Cardiac muscle cell (in vitro differentiated cells and primary cell): Measurements from ENCODE around the gene C17orf107. TPM values are rescaled to one million over a fixed set of nuclear protein-coding genes. Genes with fewer than 3 reads are reported as not detected.

Experiments used
- DNase-seq, 2 donors: peaks; one replicate each; pipeline versions ENCODE4 v3.0.0 to v3.0.0-alpha.2; 2010 to 2017; ENCODE audit warnings: low read depth in 1 of 2, low spot score in 1 of 2
- H3K27ac ChIP-seq: fragments of 200-600 bp; sonication (generic); 2 replicates; pipeline ENCODE4 v1.5.1; 2016
- H3K27me3 ChIP-seq: fragments of 200-600 bp; sonication (generic); 2 replicates; pipeline ENCODE4 v1.6.0; 2016; ENCODE audit warnings: control low read depth
- H3K36me3 ChIP-seq: fragments of 200-600 bp; sonication (generic); 2 replicates; pipeline ENCODE4 v1.5.1; 2016; ENCODE audit warnings: control low read depth
- H3K4me1 ChIP-seq: fragments of 200-600 bp; sonication (generic); 2 replicates; pipeline ENCODE4 v1.8.1; 2017; ENCODE audit warnings: low read depth, mild to moderate bottlenecking, mixed run types
- H3K4me3 ChIP-seq: fragments of 200-600 bp; sonication (generic); 2 replicates; pipeline ENCODE4 v1.5.1; 2016; ENCODE audit warnings: mild to moderate bottlenecking
- H3K9me3 ChIP-seq: fragments of 200-600 bp; sonication (generic); 2 replicates; pipeline ENCODE4 v1.5.1; 2017; ENCODE audit warnings: low read depth, mild to moderate bottlenecking, control low read depth
- CTCF ChIP-seq: IDR thresholded peaks from 2 replicates; pipeline ENCODE4 v1.5.1; 2012; ENCODE audit warnings: low read depth, mild to moderate bottlenecking, low read length
- polyA plus RNA-seq: library from polyadenylated mRNA; unstranded; fragments of >200 nt; fragmentation: Nextera tagmentation; extraction: Ambion mirVana; gene quantifications from 2 replicates; pipeline ENCODE4 v1.2.1, GENCODE V29; 2016
- total RNA-seq: library from RNA; depleted of rRNA; stranded (reverse); fragments of >200 nt; gene quantifications from 2 replicates; pipeline ENCODE4 v1.2.3, GENCODE V29; 2016

Gene C17orf107
- total and polyA plus RNA-seq, 2 experiments from 2014 or later = 1.3 to 7.4 TPM

DNA sequence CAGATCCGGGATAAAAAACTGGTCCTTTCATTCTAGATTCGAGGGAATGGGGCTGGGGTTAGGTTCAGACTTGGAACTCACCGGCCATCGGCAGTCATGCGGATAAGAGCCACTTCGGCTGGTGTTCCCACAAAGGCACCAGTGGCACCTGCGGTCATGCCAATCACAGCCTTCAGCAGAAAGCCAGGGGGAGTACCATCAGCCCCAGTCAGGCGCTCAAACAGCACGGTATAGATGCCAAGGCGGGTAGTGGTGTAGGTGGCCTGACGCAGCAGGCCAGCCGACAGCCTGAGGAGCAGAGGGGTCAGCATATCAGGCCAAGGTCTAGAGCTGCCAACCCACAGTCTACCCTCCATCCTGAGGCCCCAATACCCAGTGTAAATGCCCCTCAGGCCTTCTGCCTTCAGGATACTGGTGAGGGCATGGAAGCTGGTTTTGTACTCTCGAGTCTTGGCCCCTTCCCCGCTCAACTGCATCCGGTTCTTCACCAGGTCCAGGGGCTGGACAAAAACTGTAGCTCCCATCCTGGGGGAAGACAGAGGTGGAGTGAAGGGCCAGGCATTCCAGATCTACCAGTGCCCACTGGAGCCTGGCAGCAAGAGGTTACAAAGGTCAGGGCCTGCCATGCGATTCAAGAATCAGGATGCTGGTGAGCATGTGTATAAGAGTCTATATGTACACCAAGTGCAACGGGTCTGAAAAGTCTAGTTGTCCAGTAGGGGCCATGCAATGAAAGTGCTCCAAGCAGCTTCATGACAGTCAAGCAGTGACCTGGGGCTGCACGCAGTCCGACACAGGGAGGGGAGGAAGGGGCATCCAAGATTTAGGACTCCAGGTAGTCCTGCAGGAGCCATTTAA lies 39.6 kb downstream of the C17orf107 start:
- no peak for TF ChIP-seq CTCF
- H3K4me3 ChIP-seq = peak overlapping the region; percentile 83
- peaks cover 19% of the 10 kb centered on the region for H3K36me3 ChIP-seq
- peak overlapping the region; percentile 88 for H3K27ac ChIP-seq
- H3K9me3 ChIP-seq = no peaks in the 10 kb centered on the region
- DNase-seq = no peak
- no peaks in the 10 kb centered on the region for H3K27me3 ChIP-seq
- H3K4me1 ChIP-seq = peaks cover 16% of the 10 kb centered on the region

DNA sequence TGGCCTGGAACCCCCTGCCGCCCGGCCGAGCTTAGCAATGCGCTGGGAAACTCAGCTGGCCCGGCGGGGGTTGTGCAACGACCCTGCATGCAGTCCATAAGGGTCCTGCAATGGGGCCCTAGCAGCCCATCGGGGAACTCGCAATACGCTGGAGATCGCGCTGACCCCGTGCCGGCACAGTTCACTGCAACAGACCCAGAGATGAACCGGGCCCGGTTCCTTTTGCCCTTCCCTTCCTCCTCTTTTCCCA lies 40.1 kb downstream of the C17orf107 start:
- H3K27ac ChIP-seq = peak overlapping the region; percentile 88
- H3K9me3 ChIP-seq = no peaks in the 10 kb centered on the region
- DNase-seq = no peak
- peaks cover 23% of the 10 kb centered on the region for H3K36me3 ChIP-seq
- H3K27me3 ChIP-seq = no peaks in the 10 kb centered on the region
- H3K4me3 ChIP-seq = peak overlapping the region; percentile 83
- H3K4me1 ChIP-seq = peaks cover 16% of the 10 kb centered on the region
- TF ChIP-seq CTCF = no peak

GRCh38 chr17:4939796-4940554 lies 40.6 kb downstream of the C17orf107 start, which contains the start of the genes RNF167 and SLC25A11:
Gene RNF167, plus strand, starts transcription at chr17:4940268. Its CDS starts 642 bp downstream, at chr17:4940910.
Gene SLC25A11, minus strand, starts transcription at chr17:4940046. Its CDS starts 136 bp downstream, at chr17:4939910.
- no peak for TF ChIP-seq CTCF
- Histone ChIP-seq H3K9me3 (no peaks in the 10 kb centered on the region), H3K27ac (peak within 1 kb of the TSS; percentile 88), H3K4me3 (peak within 1 kb of the TSS; percentile 83), H3K27me3 (no peaks in the 10 kb centered on the region), H3K4me1 (peaks cover 16% of the 10 kb centered on the region), H3K36me3 (peaks cover 28% of the 10 kb centered on the region)
- peak; percentile 99 to 100 for DNase-seq

- no peak for TF ChIP-seq CTCF
- no peaks in the 10 kb centered on the region for H3K9me3 ChIP-seq
- peaks cover 35% of the 10 kb centered on the region for H3K36me3 ChIP-seq
- H3K4me3 ChIP-seq = peak overlapping the region; percentile 83
- H3K4me1 ChIP-seq = peaks cover 16% of the 10 kb centered on the region
- H3K27ac ChIP-seq = peak overlapping the region; percentile 88
- DNase-seq = peak in 1 of 2 donors; percentile 91
- H3K27me3 ChIP-seq = no peaks in the 10 kb centered on the region
Observed at GRCh38 chr17:4940555-4941318, 41.4 kb downstream of the C17orf107 start.

- Histone ChIP-seq H3K27me3 (no peaks in the 10 kb centered on the region), H3K9me3 (no peaks in the 10 kb centered on the region), H3K4me1 (peaks cover 17% of the 10 kb centered on the region), H3K27ac (peak overlapping the region; percentile 88), H3K4me3 (peak overlapping the region; percentile 83), H3K36me3 (peaks cover 41% of the 10 kb centered on the region)
- no peak for DNase-seq
- TF ChIP-seq CTCF = no peak
Observed at GRCh38 chr17:4941319-4941610, 41.9 kb downstream of the C17orf107 start.
